Stimulated activated CD4-positive, alpha-beta T cell treated with anti-CD3 and anti-CD28 coated beads, Interleukin-4, amount 100 ng/mL, for 1 hour (primary cell): Measurements from ENCODE around the gene DLEU7.

Source experiments
- DNase-seq: peaks from one replicate; pipeline ENCODE4 v3.0.0-alpha.2; 2020

The DLEU7 gene

DNA sequence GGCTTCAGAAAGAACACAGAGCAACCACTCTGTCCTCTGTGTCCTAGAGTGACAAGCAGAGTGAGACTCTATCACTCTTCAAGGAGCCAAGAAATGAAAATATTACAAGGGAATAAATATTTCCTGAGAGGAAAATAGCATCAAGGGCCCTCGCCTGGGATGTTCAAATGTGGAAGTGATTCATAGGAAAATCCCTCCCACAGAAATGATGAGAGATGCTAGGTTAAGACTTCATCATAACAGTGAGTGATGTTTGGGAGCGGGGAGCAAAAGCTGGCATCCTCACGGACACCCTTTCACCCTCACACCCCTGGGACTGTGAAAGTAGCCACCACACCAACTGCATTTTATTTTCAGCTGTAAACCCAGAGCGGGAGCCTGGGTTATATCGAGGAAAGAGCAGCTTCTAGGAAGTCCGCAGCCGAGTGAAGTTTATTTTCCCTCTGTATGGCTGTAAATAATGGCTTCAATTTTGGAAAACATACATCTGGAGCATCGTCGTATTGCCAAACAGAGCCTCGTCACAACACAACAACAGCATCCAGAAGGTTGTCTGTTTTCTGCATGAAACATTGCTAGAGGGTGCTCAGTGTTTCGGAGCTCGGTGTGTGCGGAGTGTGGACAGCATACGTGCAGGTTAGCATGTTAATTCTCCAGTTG is 54.8 kb downstream of the DLEU7 start:
- no peak for DNase-seq

DNA sequence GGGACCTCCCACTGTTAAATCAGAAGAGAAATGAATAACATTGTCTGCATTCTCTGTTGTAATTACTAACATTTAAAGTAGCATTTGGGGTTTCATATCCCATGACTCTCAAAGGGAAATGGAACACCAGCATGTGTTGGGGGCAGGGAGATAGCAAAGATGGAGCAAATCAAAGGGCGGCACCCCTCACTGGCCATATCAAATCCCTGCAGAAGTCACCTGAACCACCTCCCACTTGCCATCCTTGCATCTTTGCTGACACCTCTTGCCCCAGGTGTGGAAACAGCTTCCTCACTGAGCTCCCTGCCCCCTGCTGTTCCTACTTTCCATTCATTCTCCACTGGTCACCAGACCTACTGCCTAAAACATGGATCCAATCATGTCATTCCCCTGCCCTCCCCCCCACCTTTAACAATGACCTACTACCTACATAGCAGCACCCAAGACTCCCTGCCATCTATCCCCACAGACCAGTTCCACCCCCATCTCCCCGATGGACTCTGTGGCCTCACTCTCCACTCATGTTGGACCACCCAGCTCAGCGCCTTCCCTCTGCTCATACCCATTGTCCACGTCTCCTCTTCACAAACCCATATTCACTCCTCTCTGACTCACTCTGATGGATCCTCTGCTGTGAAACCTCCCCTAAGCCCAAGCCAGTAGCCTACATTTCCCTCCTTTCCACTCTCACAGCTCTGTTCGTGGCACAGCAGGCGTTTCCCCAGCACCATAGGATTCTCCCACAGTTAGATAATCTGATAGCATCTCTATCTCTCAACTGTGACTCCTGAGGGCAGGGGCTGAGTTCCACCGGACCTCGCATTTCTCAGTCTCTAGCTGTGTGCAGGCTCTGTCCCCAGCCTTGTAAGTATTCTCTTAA is 55.9 kb downstream of the DLEU7 start:
- DNase-seq, result no peak

DNA sequence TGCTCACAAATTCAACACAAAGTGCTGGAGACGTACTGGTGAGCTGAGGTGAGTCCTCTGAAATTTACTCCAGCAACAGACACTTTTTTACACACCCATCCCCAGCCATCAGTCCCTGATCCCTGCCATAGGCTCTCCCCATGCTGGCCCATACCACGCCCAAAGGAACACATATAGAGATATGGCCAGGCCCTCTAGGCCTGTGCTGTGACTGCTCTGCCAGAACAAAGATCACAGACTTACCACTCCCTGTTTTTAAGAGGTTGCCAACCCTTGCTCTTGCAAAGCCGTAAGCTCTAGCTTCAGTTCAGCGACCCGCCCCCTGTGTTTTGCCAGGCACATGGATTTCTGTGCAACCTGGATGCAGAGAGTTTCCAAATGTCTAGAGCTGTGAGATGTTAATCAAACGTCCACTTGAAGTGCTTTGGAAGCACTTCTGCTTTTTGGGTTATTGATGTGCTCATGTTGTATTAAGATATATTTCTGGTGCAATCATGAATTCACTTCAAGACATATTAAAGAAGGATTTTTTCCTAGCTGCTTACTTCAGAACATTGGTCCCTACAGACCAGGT is 59.7 kb downstream of the DLEU7 start:
- DNase-seq, result no peak

DNA sequence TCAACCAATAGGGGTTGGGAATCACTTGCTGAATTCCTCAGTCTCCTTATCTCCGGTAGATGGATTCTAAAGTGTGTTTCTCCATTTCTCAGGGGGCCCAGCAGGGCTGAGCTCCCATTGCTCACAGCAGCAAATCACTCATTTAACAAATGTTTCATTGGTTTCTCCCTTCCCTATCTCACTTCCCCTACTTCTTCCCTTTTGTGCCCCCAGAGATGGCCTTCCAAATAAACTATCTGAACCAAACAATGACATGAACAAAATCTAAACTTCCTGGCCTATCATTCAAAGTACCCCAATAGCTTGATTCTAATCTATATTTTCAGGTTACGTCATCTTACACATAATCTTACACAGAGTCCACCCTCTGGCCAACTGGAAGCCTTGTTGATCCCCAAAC is 60.4 kb downstream of the DLEU7 start:
- DNase-seq, result no peak

DNA sequence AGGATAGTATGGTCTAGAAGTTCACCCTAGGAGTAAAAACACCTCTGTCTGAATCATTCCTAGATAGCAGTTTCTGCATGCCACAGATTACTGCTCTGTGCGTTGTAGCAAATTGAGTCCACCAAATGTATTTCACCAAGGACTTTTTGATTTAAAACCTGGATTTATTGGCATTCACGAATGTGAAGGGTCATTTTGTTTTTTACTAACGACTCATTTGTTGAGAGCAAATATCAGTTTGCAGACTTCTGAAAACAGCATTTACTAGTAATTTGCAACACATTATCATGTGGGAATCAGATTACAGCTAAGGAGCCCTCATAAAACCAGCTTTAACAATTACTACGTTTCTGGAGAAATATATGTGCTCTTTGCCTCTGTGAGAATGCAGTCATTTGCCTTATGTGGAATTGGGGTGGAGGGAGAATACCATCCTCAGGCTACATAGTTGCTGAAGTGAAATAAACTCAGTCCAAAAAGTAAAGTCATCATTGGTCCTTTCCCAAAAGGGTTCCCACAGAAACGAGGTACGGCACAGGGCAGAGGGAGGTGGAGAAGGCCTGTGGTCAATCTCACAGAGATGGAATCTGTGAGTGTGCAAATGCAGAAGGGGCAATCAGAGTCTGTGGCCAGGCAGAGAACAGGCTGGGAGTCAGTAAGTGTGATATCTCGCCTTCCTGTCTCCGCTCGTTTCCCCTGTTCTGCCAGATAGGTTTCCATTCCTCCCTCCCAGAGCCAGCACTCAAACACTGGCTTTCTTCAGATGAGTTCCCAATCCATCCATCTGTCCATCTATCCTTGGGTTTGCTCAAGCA is 63.1 kb downstream of the DLEU7 start:
- no peak for DNase-seq

DNA sequence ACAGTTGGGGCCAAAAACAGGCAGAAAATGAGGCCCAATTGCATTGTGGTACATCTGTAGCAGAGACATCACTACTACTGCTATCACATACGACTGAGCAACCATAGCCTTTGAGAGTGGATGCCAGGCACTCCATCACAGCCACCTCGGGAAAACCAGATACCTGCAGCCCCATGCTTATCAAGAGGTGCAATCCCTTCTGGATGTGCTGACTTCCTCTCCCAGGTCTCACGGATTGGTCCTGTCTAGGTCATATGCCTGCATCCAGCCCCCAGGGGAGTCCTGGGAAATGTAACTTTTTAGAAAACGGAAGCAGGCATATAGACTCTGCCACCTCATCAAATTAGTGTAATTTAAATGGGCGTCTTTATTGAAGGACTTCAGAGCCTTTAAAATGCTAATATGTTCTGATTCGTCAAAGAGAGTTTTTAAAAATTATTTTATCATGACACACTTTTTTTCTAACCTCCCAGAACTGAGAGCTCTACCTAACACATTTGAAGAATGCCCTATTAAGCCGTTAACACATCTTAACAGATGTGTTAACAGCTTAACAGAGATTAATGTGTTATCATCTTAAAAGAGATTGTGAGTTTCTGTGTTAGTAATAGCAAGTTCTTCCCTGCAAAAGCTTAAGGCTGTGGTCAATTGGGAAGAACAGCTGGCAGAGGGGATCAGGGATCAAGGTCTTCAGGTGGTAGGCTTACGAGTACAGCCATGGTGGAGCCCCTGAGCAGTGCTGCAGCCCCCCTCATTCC is 63.9 kb downstream of the DLEU7 start:
- no peak for DNase-seq
